GM18867 (cell line): ENCODE measurements around the gene EEF1AKMT2.
A peak's percentile ranks its signal among the peaks of the same experiment; 100 is the strongest.
"Not testable (repeated sequence)": the region's sequence is repeated elsewhere in the genome, so short reads cannot be mapped to it uniquely, and the experiment has no call there.

ENCODE experiments used
- ATAC-seq: cut with Tn5 transposase; IDR thresholded peaks from one replicate; pipeline ENCODE4 v1.9.1; 2021; ENCODE audit warnings: mild to moderate bottlenecking, moderate library complexity; ENCODE audit not compliant: unreplicated experiment

Gene EEF1AKMT2

DNA sequence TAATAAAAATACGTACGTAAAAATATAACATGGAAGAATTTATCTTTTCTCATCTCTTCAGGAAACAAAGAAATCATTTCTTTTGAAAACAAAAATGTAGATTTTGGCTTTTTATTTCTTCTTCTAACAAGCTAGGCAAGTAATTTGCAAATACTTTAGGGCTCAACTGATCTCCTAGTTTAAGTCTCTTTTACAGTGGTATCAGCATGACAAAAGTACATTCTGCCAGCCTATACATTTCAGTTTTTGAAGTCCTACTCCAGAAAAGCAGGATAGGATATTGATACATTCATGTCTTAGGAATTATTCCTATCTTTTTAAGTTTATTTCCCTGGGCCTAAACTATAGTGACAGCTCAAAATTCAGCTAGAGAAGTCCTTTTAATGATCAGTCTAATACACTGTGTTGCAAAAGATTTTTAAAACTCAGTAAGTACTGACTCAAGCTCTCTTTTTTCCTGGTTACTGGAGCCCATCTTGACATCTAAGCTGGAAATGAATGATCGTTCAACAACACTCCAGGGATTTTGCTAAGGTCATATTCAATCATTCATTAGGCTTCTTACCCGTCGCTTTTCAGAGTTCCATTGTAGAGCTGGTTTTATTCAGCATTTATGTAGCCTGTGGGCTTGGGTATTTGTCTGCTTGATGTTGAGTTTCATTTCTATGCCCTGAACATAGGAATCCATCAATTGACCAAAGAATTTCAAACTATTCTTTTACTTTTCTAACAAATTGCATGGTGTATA is 35.4 kb downstream of the EEF1AKMT2 start:
- no peak for ATAC-seq

DNA sequence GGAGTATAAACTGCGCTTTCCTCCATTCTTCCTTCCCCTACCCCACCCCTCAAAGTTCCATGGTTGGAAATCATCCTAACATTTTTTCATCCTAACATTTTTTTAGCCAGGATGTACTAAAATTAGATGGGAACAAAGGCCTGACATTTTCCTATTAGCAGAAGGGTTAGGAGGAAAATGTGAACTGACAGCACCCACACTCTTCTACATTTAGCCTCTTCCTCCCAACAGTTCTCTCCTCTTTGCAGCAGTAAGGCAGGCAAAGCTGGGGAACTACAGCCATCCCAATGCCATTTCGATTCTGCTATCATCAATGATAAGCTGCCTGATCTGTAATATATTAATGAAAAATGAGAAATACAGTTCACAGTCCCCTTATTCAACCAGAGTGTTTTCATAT is 36.1 kb downstream of the EEF1AKMT2 start:
- no peak for ATAC-seq

DNA sequence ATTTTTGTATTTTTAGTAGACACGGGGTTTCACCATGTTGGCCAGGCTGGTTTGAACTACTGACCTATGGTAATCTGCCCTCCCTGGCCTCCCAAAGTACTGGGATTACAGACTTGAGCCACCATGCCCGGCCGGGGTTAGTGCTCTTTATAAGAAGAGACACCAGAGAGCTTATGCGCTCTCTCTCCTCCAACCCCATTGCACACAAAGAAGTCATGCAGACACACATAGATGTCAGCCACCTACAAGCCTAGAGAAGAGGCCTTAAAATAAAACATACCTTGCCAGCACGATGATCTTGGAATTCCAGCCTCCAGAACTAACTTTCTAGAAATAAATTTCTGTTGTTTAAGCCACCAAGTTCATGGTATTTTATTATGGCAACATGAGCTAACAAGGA is 37.5 kb downstream of the EEF1AKMT2 start:
- no peak for ATAC-seq

GRCh38 chr10:124748953-124749645 is 42.6 kb downstream of the EEF1AKMT2 start:
- ATAC-seq, result peak; percentile 36

DNA sequence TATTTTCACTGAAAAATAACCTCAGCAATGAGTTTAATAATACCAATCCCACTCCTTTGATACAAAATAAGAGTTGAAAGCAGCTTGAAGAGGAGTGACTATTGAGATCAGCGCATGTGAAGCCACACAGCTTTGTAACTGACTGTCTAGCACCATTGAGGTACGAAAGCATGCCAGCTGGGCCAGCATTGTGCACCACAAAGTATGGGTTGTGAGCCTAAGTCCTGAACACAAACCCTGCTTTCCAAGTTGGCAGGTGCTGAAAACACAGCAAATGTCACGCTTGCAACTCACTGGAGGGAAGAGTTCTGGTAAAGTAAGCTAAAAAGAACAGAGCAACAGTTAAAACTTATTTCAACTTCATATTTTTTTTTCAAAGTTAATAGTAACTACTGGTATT is 43.5 kb downstream of the EEF1AKMT2 start:
- ATAC-seq, result no peak

DNA sequence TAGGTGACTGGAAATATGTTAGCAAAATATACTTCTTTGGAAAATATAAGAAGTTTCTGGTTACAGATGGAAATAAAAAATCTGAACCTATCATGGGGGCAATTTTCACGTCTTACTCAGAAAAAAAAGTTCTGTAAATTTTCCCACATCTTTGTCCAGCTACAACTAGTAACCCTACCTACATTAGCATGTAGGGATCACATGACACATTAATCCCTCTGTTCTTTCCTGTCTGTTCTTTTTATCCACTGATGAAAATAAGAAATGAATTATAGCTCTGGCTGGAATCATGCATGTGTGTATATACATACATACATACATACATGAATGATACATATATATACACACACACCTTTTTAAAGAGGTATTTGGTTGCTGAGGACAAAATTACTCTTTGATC is 43.9 kb downstream of the EEF1AKMT2 start:
- ATAC-seq, result no peak

DNA sequence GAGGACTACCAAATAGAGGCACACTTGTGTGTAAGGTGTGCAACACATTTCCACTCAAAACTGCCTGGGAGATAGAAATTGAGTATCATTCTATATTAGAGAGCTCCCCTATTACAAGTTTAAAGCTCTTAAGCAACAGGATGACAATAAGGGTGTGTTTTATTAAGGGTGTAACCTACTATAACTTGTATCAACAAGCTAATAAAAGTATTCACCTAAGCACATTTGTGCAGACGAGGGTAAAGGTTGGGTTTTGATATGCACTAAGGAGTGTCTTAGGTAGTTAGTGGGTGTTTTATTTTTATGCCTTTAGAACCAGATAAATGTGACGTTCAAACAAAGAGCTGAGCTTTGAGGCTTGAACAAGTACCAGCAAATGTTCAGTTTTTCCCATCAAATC is 44.7 kb downstream of the EEF1AKMT2 start:
- no peak for ATAC-seq

GRCh38 chr10:124746447-124746846 is 45.2 kb downstream of the EEF1AKMT2 start:
- not testable (repeated sequence) for ATAC-seq

- ATAC-seq, result no peak
Observed at GRCh38 chr10:124745673-124746072, 46.0 kb downstream of the EEF1AKMT2 start.

- no peak for ATAC-seq
Observed at GRCh38 chr10:124745252-124745651, 46.4 kb downstream of the EEF1AKMT2 start.

GRCh38 chr10:124744102-124745050 is 47.3 kb downstream of the EEF1AKMT2 start, which contains the start of gene FAM53B:
Gene FAM53B (minus strand): TSS chr10:124744378. CDS start chr10:124706713, 37,665 bp downstream.
- ATAC-seq, result peak; percentile 71

GRCh38 chr10:124743191-124744101 is 48.2 kb downstream of the EEF1AKMT2 start:
- peak; percentile 34 for ATAC-seq

DNA sequence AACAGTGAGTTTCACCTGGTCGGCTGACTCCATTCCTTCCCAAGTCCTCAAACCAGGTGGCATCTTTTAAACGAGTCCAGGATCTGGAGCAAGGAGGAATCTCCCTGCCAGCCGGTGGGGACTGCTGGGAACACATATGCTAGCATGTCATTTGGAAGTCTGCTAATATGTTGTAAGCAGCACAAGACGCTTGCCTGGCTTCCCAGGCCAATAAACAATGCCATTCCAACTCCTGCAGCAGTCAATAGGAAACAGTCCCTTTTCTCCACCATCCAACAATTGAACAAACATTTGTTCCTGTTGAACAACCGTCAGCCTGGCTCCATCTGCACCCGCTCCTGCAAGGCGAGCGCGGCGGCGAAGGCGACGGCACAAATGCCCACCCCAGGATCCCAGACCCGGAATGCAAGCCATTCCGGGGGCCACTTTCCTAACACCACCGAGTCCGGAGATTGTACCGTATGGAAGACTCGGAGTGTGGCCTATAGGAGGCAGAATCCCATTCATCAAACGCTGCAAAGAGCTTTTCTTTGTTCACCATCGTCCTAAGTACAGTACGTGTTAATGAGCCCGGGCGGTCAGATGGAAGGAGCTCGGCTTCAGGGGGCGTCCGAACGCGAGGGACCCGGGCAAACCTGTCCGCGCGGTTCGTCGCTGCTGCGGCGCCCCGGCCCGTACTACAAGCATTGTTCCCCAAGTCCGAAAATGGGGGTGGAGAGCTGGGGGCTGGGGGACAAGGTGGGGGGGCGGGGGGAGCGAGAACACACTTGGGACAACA is 49.1 kb downstream of the EEF1AKMT2 start:
- ATAC-seq, result no peak

- ATAC-seq, result no peak
Observed at GRCh38 chr10:124741922-124742412, 49.7 kb downstream of the EEF1AKMT2 start.

DNA sequence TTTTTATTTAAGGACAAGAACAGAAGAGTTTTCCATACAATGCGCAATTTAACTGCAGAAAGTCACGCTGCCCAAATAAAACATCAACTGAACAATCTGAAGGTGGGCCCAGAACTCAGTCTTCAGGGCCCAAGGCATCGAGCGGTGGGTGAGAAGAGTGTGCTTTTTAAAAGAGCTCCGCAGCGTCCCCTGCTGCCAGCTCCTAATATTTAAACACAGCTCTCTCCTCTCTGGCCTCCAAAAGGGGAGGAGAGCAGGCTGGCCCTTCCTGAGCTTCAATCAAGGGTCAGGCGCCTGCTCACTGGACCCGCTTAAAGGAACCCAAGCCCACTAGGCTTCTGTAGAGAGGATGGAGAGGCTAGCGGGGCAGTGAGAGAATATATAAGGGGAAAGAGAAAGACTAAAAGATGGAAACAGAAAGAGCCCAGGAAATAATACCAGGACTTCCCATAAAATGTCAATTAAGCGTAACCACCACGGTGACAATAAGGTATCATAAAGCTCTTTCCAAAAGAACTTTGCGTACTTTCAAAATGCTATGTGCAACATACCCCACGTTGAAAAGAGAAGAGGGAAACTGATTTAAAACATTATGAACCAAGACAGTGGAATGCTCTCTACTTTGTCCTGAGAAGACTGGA is 50.3 kb downstream of the EEF1AKMT2 start:
- peak; percentile 34 for ATAC-seq

DNA sequence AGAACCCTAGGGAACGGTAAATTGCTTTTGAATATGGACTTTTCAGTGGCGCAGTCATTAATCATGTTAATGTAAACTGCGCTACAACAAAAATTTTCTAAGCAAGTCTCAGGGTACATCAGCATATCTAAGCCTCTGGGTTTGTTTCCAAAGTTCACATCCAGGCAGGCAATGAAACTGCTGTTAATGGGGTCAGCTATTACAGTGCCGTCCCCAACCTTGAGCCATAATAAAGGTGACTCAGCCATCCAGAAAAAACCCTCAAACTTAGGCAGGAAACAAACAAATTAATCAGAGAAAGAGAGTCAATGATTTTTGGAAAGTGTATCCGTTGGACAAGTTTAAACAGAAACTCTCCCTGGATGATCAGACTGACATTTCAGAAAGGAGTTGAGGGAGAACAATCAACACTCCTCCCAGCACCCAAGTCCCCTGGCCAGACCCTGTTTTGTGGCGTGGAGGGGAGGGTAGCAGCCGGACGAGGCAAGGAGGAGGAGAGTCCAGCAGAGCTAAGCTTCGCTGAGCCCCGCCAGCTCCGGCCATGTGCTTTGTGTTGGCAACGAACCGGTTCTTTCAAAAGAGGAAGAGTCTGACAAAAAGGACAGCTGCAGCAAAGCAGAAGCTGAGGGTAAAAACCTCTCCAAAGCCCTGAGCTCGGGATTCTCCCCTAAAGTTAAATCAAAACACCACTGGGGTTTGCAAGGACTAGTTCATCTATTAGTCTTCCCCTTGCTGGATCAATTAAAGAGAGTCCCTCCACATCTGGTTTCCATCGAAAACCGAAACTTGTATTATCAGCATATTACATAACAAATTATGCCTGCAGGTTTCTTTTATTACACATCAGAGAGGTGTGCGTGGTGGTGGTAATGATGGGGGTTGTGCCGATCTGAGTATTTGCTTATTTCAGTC is 51.1 kb downstream of the EEF1AKMT2 start:
- peak; percentile 16 for ATAC-seq

DNA sequence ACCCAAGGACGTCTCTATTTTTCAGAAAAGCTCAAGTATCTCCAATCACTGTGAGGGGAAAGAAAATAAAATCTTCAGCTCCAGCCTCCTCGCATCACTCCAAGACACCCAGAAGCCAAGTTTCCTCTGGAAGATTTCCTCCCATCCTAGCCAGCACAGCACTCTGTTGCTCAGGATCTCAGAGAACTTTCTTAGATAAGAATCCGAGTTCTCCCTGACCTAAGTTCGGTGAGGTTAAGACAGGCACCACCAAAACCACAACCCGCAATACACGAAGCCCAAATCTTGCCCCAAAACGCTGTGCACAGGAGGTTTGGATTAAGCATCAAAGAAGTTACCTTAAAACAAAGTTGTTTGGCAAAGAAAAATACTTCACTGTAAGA is 51.7 kb downstream of the EEF1AKMT2 start:
- no peak for ATAC-seq
